Stimulated activated CD4-positive, alpha-beta T cell treated with anti-CD3 and anti-CD28 coated beads, TNF-alpha, amount 100 ng/mL, for 48 hours (primary cell): Measurements from ENCODE around the gene IL23A.

Experiments used
- DNase-seq, 3 donors: peaks; one replicate each; pipeline ENCODE4 v3.0.0-alpha.2; 2020; ENCODE audit warnings: low read depth in 3 of 3

The IL23A gene

GRCh38 chr12:56361487-56362129 lies 22.9 kb downstream of the IL23A start:
- no peak for DNase-seq

- DNase-seq = no peak
Measured at GRCh38 chr12:56362130-56363059, 23.7 kb downstream of the IL23A start, which contains the start of gene APOF. Gene APOF (minus strand): TSS chr12:56362857. CDS start chr12:56362745, 112 bp downstream.

- DNase-seq = no peak
Measured at GRCh38 chr12:56366948-56367347, 28.3 kb downstream of the IL23A start.

- no peak for DNase-seq
Measured at GRCh38 chr12:56373515-56373914, 34.8 kb downstream of the IL23A start.

- no peak for DNase-seq
Measured at GRCh38 chr12:56374726-56375597, 36.3 kb downstream of the IL23A start.

- DNase-seq = no peak
Measured at GRCh38 chr12:56375598-56376434, 37.1 kb downstream of the IL23A start.

GRCh38 chr12:56377310-56377988 lies 38.8 kb downstream of the IL23A start:
- DNase-seq = no peak

- DNase-seq = no peak
Measured at GRCh38 chr12:56377989-56378316, 39.3 kb downstream of the IL23A start.

- no peak for DNase-seq
Measured at GRCh38 chr12:56382611-56383010, 43.9 kb downstream of the IL23A start.

- DNase-seq = no peak
Measured at GRCh38 chr12:56385873-56386272, 47.2 kb downstream of the IL23A start.

GRCh38 chr12:56387152-56387736 lies 48.6 kb downstream of the IL23A start:
- no peak for DNase-seq

GRCh38 chr12:56389412-56389811 lies 50.7 kb downstream of the IL23A start:
- no peak for DNase-seq
